ENCODE results near the gene BCL2.

The BCL2 gene

GRCh38 chr18:63272638-63273037 is 46.9 kb downstream of the BCL2 start:
- TF ChIP-seq GATA2 (IDR thresholded peaks at IDR 0.05; ENCODE audit: low read depth, low read length): peak; percentile 57
- peak; percentile 86 for TF ChIP-seq GATA3 (IDR thresholded peaks at IDR 0.05; ENCODE audit: low read depth, low read length)

- TF ChIP-seq GATA3 (IDR thresholded peaks at IDR 0.05; ENCODE audit: low read depth, low read length) (no peak), GATA2 (IDR thresholded peaks at IDR 0.05; ENCODE audit: low read depth, low read length) (peak; percentile 40; the same call in 1 of the 2 replicates)
Measured at GRCh38 chr18:63271881-63272299, 47.7 kb downstream of the BCL2 start.

GRCh38 chr18:63271148-63271547 is 48.4 kb downstream of the BCL2 start:
- TF ChIP-seq GATA3 (IDR thresholded peaks at IDR 0.05; ENCODE audit: low read depth, low read length): no peak
- no peak for TF ChIP-seq GATA2 (IDR thresholded peaks at IDR 0.05; ENCODE audit: low read depth, low read length)

- TF ChIP-seq GATA3 (IDR thresholded peaks at IDR 0.05; ENCODE audit: low read depth, low read length) (no peak), GATA2 (IDR thresholded peaks at IDR 0.05; ENCODE audit: low read depth, low read length) (no peak)
Measured at GRCh38 chr18:63267975-63268721, 51.4 kb downstream of the BCL2 start.

- TF ChIP-seq GATA2 (IDR thresholded peaks at IDR 0.05; ENCODE audit: low read depth, low read length): no peak
- TF ChIP-seq GATA3 (IDR thresholded peaks at IDR 0.05; ENCODE audit: low read depth, low read length): no peak
Measured at GRCh38 chr18:63266888-63267790, 52.4 kb downstream of the BCL2 start.

GRCh38 chr18:63265326-63265725 is 54.2 kb downstream of the BCL2 start:
- no peak for TF ChIP-seq GATA2 (IDR thresholded peaks at IDR 0.05; ENCODE audit: low read depth, low read length)
- TF ChIP-seq GATA3 (IDR thresholded peaks at IDR 0.05; ENCODE audit: low read depth, low read length): no peak

GRCh38 chr18:63264871-63265270 is 54.7 kb downstream of the BCL2 start:
- no peak for TF ChIP-seq GATA2 (IDR thresholded peaks at IDR 0.05; ENCODE audit: low read depth, low read length)
- no peak for TF ChIP-seq GATA3 (IDR thresholded peaks at IDR 0.05; ENCODE audit: low read depth, low read length)

- TF ChIP-seq GATA2 (IDR thresholded peaks at IDR 0.05; ENCODE audit: low read depth, low read length) (no peak), GATA3 (IDR thresholded peaks at IDR 0.05; ENCODE audit: low read depth, low read length) (no peak)
Measured at GRCh38 chr18:63263444-63263843, 56.1 kb downstream of the BCL2 start.

GRCh38 chr18:63262369-63263335 is 56.9 kb downstream of the BCL2 start:
- TF ChIP-seq GATA2 (IDR thresholded peaks at IDR 0.05; ENCODE audit: low read depth, low read length) (no peak), GATA3 (IDR thresholded peaks at IDR 0.05; ENCODE audit: low read depth, low read length) (no peak)

- TF ChIP-seq GATA3 (IDR thresholded peaks at IDR 0.05; ENCODE audit: low read depth, low read length) (no peak), GATA2 (IDR thresholded peaks at IDR 0.05; ENCODE audit: low read depth, low read length) (no peak)
Measured at GRCh38 chr18:63261029-63261428, 58.5 kb downstream of the BCL2 start.

- no peak for TF ChIP-seq GATA3 (IDR thresholded peaks at IDR 0.05; ENCODE audit: low read depth, low read length)
- no peak for TF ChIP-seq GATA2 (IDR thresholded peaks at IDR 0.05; ENCODE audit: low read depth, low read length)
Measured at GRCh38 chr18:63260380-63260754, 59.2 kb downstream of the BCL2 start.

- TF ChIP-seq GATA3 (IDR thresholded peaks at IDR 0.05; ENCODE audit: low read depth, low read length) (no peak), GATA2 (IDR thresholded peaks at IDR 0.05; ENCODE audit: low read depth, low read length) (0 out of 2 replicates have a peak, but pooled peaks have one; percentile 15)
Measured at GRCh38 chr18:63259567-63260379, 59.8 kb downstream of the BCL2 start.
